ENCODE results near the gene NDNF. TPM values are rescaled to one million over a fixed set of nuclear protein-coding genes. Genes with fewer than 3 reads are reported as not detected.

The NDNF gene
- total RNA-seq, 3 donors from 2014 or later: 9.0 to 11.8 (median 10.3) TPM

DNA sequence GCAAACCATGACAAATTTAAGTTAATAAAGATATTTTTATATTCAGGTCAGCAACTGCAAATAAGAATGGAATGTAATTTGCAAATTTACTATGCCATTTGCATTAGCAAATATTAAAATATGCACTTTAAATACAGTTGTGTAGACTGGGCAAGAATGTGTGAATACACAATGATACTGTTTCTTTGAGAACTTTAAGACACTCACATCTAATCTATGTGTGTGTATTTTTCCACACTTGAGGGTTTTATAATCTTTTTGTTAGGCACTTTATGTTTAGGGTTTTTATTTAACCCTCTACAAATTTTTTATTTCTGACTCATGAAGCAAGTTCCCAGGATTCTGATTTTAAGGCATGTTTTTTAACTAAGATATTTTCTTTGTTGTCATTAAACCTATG lies 23.9 kb upstream of the NDNF start:
- TF ChIP-seq, protein P1, sequence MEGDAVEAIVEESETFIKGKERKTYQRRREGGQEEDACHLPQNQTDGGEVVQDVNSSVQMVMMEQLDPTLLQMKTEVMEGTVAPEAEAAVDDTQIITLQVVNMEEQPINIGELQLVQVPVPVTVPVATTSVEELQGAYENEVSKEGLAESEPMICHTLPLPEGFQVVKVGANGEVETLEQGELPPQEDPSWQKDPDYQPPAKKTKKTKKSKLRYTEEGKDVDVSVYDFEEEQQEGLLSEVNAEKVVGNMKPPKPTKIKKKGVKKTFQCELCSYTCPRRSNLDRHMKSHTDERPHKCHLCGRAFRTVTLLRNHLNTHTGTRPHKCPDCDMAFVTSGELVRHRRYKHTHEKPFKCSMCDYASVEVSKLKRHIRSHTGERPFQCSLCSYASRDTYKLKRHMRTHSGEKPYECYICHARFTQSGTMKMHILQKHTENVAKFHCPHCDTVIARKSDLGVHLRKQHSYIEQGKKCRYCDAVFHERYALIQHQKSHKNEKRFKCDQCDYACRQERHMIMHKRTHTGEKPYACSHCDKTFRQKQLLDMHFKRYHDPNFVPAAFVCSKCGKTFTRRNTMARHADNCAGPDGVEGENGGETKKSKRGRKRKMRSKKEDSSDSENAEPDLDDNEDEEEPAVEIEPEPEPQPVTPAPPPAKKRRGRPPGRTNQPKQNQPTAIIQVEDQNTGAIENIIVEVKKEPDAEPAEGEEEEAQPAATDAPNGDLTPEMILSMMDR (IDR thresholded peaks at IDR 0.05): no peak
- no peak for DNase-seq
- H3K4me3 ChIP-seq: no peak overlapping the region
- no peak for ATAC-seq
- no peaks in the 10 kb centered on the region for H3K9me3 ChIP-seq
- H3K4me1 ChIP-seq (ENCODE audit: low read depth): no peaks in the 10 kb centered on the region
- intact Hi-C loops (cut with DNase I, micrococcal nuclease): loop anchor here in 1 of 2 donors (10.0 kb wide), 1 partner anchor 381 kb away; no protein-coding TSS in a partner anchor
- H3K36me3 ChIP-seq (ENCODE audit: low read depth): no peaks in the 10 kb centered on the region

DNA sequence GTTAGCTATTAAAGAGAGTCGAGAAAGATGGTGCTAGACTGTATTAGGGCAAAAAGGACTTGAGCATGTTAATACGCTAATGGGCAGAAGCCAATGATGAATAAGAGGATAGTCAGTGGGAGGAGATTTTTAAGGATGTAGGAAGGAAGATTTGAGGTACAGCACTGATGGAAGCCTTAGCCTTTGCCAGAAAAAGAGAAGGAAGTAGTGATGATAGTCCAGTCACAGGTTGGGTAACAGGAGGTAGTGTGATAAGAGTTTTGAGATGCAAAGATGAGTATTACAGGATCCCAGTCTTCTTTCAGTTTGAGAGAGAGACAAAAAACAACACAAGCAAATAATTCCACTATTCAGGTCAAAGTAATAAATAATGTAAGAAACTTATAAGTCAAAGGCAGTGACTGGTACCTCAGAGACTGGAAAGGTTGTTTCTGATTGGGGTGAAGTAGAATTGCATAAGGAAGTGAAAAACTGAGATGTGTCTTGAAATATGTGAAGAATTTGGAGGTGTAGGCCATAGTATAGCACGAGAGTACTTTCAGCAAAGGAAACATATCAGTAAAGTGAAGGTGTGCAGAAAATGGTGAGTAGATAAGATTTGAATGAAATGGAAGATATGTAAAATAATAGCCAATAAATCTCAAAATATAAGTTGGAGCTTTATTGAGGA lies 22.1 kb upstream of the NDNF start:
- ATAC-seq (no peak), DNase-seq (no peak)
- Histone ChIP-seq H3K4me3 (no peak overlapping the region), H3K36me3 (ENCODE audit: low read depth) (no peaks in the 10 kb centered on the region), H3K4me1 (ENCODE audit: low read depth) (no peaks in the 10 kb centered on the region), H3K9me3 (no peaks in the 10 kb centered on the region)
- TF ChIP-seq, protein P1 (IDR thresholded peaks at IDR 0.05): no peak
- intact Hi-C loops (cut with DNase I, micrococcal nuclease): loop anchor here (5.0 to 10.0 kb wide), 2 partner anchors 380 to 937 kb away; no protein-coding TSS in a partner anchor

GRCh38 chr4:121093261-121093660 lies 20.9 kb upstream of the NDNF start:
- ATAC-seq: no peak
- TF ChIP-seq, protein P1 (IDR thresholded peaks at IDR 0.05): no peak
- Histone ChIP-seq H3K4me1 (ENCODE audit: low read depth) (no peaks in the 10 kb centered on the region), H3K9me3 (no peaks in the 10 kb centered on the region), H3K36me3 (ENCODE audit: low read depth) (no peaks in the 10 kb centered on the region), H3K4me3 (no peak overlapping the region)
- intact Hi-C loops (cut with DNase I, micrococcal nuclease): loop anchor here (5.0 to 10.0 kb wide), 2 partner anchors 378 to 936 kb away; no protein-coding TSS in a partner anchor
- DNase-seq: no peak

DNA sequence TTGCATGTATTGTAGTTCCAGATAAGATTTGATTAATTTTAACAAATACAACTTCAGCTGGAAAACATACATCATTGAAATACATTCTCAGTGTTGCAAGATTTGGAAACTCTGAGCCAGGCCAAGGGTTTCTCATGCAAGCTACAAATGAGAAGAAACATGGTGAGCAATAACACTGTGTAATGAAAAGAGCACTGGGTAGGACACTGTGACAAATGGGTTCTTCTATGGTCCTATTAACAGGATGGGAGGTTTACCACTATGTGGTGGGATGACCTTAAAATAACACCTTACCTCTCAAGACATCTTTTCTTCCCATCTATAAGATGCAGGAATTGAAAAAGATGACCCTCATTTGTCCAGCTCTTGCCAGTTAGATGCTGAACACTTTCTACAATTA lies 19.6 kb upstream of the NDNF start:
- Histone ChIP-seq H3K36me3 (ENCODE audit: low read depth) (no peaks in the 10 kb centered on the region), H3K9me3 (no peaks in the 10 kb centered on the region), H3K4me3 (no peak overlapping the region), H3K4me1 (ENCODE audit: low read depth) (no peaks in the 10 kb centered on the region)
- DNase-seq (no peak), ATAC-seq (no peak)
- intact Hi-C loops (cut with DNase I, micrococcal nuclease): loop anchor here (5.0 to 10.0 kb wide), 2 partner anchors 377 to 935 kb away; no protein-coding TSS in a partner anchor
- TF ChIP-seq, protein P1 (IDR thresholded peaks at IDR 0.05): no peak

DNA sequence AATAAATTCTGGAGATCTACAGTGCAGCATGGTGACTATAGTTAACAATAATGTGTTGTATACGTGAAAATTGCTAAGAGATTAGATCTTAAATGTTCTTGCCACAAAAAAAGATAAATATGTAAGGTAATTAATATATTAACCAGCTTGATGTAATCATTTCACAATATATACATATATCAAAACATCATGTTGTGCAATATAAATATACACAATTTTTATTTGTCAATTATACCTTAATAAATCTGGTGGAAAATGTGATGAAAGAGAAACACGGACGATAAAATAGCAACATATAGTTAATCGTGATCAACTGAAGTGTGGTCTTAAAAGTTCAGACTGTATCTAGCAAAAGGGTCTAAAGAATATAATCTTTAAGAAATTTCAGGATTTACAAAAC lies 16.5 kb upstream of the NDNF start:
- Histone ChIP-seq H3K36me3 (ENCODE audit: low read depth) (no peaks in the 10 kb centered on the region), H3K4me3 (no peak overlapping the region), H3K4me1 (ENCODE audit: low read depth) (no peaks in the 10 kb centered on the region), H3K9me3 (no peaks in the 10 kb centered on the region)
- intact Hi-C loops (cut with DNase I, micrococcal nuclease): no loop called here
- TF ChIP-seq, protein P1 (IDR thresholded peaks at IDR 0.05): no peak
- no peak for DNase-seq
- ATAC-seq: no peak
